Esophagus squamous epithelium (tissue), 5 donors: ENCODE results near the gene SLC9A8. TPM values are rescaled to one million over a fixed set of nuclear protein-coding genes. Genes with fewer than 3 reads are reported as not detected.

Source experiments
- DNase-seq: peaks from one replicate; lab custom pipeline; 2025; lab: John Stamatoyannopoulos, UW
- H3K27ac ChIP-seq, 4 donors: fragments of 200-600 bp; sonication (generic); one replicate each; pipeline ENCODE4 v1.5.1; 2016 to 2019; ENCODE audit warnings: mild to moderate bottlenecking in 1 of 4
- H3K27me3 ChIP-seq, 4 donors: fragments of 200-600 bp; sonication (generic); 1 replicate in 3 of 4; 2 replicates in 1 of 4; pipeline versions ENCODE4 v1.5.1 to v1.6.0; 2017 to 2021; ENCODE audit warnings: antibody characterized with exemption in 1 of 4
- H3K36me3 ChIP-seq, 3 donors: fragments of 200-600 bp; sonication (generic); one replicate each; pipeline ENCODE4 v1.5.1; 2016 to 2019
- H3K4me1 ChIP-seq, 3 donors: fragments of 200-600 bp; sonication (generic); one replicate each; pipeline ENCODE4 v1.5.1; 2017 to 2019
- H3K4me3 ChIP-seq, 4 donors: fragments of 200-600 bp; sonication (generic); 1 replicate in 3 of 4; 2 replicates in 1 of 4; pipeline ENCODE4 v1.5.1; 2016 to 2019; ENCODE audit warnings: mild to moderate bottlenecking in 2 of 4, moderate library complexity in 1 of 4
- H3K9me3 ChIP-seq, 3 donors: fragments of 200-600 bp; sonication (generic); one replicate each; pipeline ENCODE4 v1.5.1; 2016 to 2019
- CTCF ChIP-seq, 6 experiments: fragments of 450-650 bp in 4 of 6; fragments of 200-600 bp in 2 of 6; sonication (generic) in 2 of 6; IDR thresholded peaks; one replicate each; pipeline ENCODE4 v1.5.1; 2016 to 2019; ENCODE audit warnings: antibody characterized with exemption in 6 of 6, mild to moderate bottlenecking in 4 of 6, moderate library complexity in 4 of 6
- POLR2A ChIP-seq, 4 donors: fragments of 450-650 bp; IDR thresholded peaks; one replicate each; pipeline ENCODE4 v1.6.1; 2017; ENCODE audit warnings: antibody characterized with exemption in 4 of 4, mild to moderate bottlenecking in 4 of 4, moderate library complexity in 3 of 4
- WGBS, 2 donors: methylation state at CpG; one replicate each; pipeline ENCODE4 v1.1.5; 2018; 5-methylcytosine and 5-hydroxymethylcytosine counted together
- intact Hi-C: fragments of 100-400 bp; cut with DNase I; formaldehyde crosslinking; loops from one replicate; pipeline ENCODE4 v1.15.0; 2022
- total RNA-seq, 4 donors: library from RNA; depleted of rRNA; stranded (reverse); fragments of >200 nt; gene quantifications; one replicate each; pipeline ENCODE4 v1.1.0, GENCODE V29; 2016
- donor health status: DM: yes; HTN: yes; CAD: no.

Gene SLC9A8
- total RNA-seq, 4 donors from 2014 or later = 11.5 to 14.1 (median 11.9) TPM

- no peaks in the 10 kb centered on the region for H3K27me3 ChIP-seq
- WGBS, 2 donors = 16 to 35% methylated on average over 4 of the region's 4 CpGs
- peak overlapping the region in 1 of 4 donors; percentile 48 for H3K27ac ChIP-seq
- intact Hi-C loops = no loop called here
- no peaks in the 10 kb centered on the region for H3K9me3 ChIP-seq
- no peaks in the 10 kb centered on the region for H3K36me3 ChIP-seq
- peaks cover 0 to 10% (median 3%) of the 10 kb centered on the region in 3 donors for H3K4me1 ChIP-seq
- no peak for DNase-seq
- TF ChIP-seq CTCF (IDR thresholded peaks at IDR 0.05) (no peak), POLR2A (IDR thresholded peaks at IDR 0.05) (no peak)
- no peak overlapping the region for H3K4me3 ChIP-seq
Observed at GRCh38 chr20:49929142-49929494, 116.5 kb downstream of the SLC9A8 start.

- 17 to 36% methylated on average over 12 to 21 of the region's 21 CpGs for WGBS, 2 donors
- peak overlapping the region; percentile 87 to 100 (median 96) for H3K4me3 ChIP-seq
- no peaks in the 10 kb centered on the region for H3K9me3 ChIP-seq
- no peak for TF ChIP-seq POLR2A (IDR thresholded peaks at IDR 0.05)
- no peak for TF ChIP-seq CTCF (IDR thresholded peaks at IDR 0.05)
- intact Hi-C loops = no loop called here
- no peak for DNase-seq
- no peaks in the 10 kb centered on the region for H3K27me3 ChIP-seq
- peaks cover 0 to 8% (median 0%) of the 10 kb centered on the region in 3 donors for H3K36me3 ChIP-seq
- H3K4me1 ChIP-seq = peaks cover 19 to 45% (median 26%) of the 10 kb centered on the region in 3 donors
- peak overlapping the region; percentile 90 to 97 (median 96) for H3K27ac ChIP-seq
Observed at GRCh38 chr20:49935746-49936152, 123.1 kb downstream of the SLC9A8 start.

GRCh38 chr20:49936153-49937026 lies 123.8 kb downstream of the SLC9A8 start, which contains the start of gene RNF114:
Gene RNF114 (plus strand): TSS chr20:49936397. CDS start chr20:49936413, 16 bp downstream.
- Histone ChIP-seq H3K4me3 (peak within 1 kb of the TSS; percentile 87 to 100 (median 96)), H3K27ac (peak within 1 kb of the TSS; percentile 90 to 97 (median 96)), H3K36me3 (peaks cover 0 to 15% (median 0%) of the 10 kb centered on the region in 3 donors), H3K4me1 (peaks cover 19 to 52% (median 26%) of the 10 kb centered on the region in 3 donors), H3K9me3 (no peaks in the 10 kb centered on the region), H3K27me3 (no peaks in the 10 kb centered on the region)
- 0 to 1% methylated on average over 25 to 38 of the region's 79 CpGs for WGBS, 2 donors
- DNase-seq = peak; percentile 53
- intact Hi-C loops = no loop called here
- TF ChIP-seq CTCF (IDR thresholded peaks at IDR 0.05) (peak in 1 of 6 experiments; percentile 5), POLR2A (IDR thresholded peaks at IDR 0.05) (peak in 3 of 4 donors; percentile 56 to 95 (median 90))

- peak overlapping the region; percentile 90 to 97 (median 96) for H3K27ac ChIP-seq
- H3K36me3 ChIP-seq = peaks cover 0 to 24% (median 0%) of the 10 kb centered on the region in 3 donors
- H3K9me3 ChIP-seq = no peaks in the 10 kb centered on the region
- H3K4me3 ChIP-seq = peak overlapping the region; percentile 87 to 100 (median 96)
- intact Hi-C loops = no loop called here
- H3K4me1 ChIP-seq = peaks cover 19 to 60% (median 26%) of the 10 kb centered on the region in 3 donors
- no peak for DNase-seq
- H3K27me3 ChIP-seq = no peaks in the 10 kb centered on the region
- WGBS, 2 donors = 11 to 12% methylated on average over 10 to 12 of the region's 12 CpGs
- TF ChIP-seq POLR2A (IDR thresholded peaks at IDR 0.05) (no peak), CTCF (IDR thresholded peaks at IDR 0.05) (no peak)
Observed at GRCh38 chr20:49937027-49937929, 124.7 kb downstream of the SLC9A8 start.
